ENCODE measurements around the gene CNDP1.

GRCh38 chr18:74631623-74632350 is 97.5 kb downstream of the CNDP1 start:
- no peak for TF ChIP-seq POLR2A (IDR thresholded peaks at IDR 0.05; ENCODE audit: extremely low read depth, insufficient read length)
- TF ChIP-seq, protein P1, sequence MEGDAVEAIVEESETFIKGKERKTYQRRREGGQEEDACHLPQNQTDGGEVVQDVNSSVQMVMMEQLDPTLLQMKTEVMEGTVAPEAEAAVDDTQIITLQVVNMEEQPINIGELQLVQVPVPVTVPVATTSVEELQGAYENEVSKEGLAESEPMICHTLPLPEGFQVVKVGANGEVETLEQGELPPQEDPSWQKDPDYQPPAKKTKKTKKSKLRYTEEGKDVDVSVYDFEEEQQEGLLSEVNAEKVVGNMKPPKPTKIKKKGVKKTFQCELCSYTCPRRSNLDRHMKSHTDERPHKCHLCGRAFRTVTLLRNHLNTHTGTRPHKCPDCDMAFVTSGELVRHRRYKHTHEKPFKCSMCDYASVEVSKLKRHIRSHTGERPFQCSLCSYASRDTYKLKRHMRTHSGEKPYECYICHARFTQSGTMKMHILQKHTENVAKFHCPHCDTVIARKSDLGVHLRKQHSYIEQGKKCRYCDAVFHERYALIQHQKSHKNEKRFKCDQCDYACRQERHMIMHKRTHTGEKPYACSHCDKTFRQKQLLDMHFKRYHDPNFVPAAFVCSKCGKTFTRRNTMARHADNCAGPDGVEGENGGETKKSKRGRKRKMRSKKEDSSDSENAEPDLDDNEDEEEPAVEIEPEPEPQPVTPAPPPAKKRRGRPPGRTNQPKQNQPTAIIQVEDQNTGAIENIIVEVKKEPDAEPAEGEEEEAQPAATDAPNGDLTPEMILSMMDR (IDR thresholded peaks at IDR 0.05; ENCODE audit: low read depth, low read length): no peak
